ENCODE measurements around the gene RCC1. TPM values are rescaled to one million over a fixed set of nuclear protein-coding genes. Genes with fewer than 3 reads are reported as not detected.

The RCC1 gene, protein sequence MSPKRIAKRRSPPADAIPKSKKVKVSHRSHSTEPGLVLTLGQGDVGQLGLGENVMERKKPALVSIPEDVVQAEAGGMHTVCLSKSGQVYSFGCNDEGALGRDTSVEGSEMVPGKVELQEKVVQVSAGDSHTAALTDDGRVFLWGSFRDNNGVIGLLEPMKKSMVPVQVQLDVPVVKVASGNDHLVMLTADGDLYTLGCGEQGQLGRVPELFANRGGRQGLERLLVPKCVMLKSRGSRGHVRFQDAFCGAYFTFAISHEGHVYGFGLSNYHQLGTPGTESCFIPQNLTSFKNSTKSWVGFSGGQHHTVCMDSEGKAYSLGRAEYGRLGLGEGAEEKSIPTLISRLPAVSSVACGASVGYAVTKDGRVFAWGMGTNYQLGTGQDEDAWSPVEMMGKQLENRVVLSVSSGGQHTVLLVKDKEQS
- 100 to 1,000 TPM in 1 of 2 donors, 10 to 100 TPM in 1; 29.9 to 101 TPM for total RNA-seq

DNA sequence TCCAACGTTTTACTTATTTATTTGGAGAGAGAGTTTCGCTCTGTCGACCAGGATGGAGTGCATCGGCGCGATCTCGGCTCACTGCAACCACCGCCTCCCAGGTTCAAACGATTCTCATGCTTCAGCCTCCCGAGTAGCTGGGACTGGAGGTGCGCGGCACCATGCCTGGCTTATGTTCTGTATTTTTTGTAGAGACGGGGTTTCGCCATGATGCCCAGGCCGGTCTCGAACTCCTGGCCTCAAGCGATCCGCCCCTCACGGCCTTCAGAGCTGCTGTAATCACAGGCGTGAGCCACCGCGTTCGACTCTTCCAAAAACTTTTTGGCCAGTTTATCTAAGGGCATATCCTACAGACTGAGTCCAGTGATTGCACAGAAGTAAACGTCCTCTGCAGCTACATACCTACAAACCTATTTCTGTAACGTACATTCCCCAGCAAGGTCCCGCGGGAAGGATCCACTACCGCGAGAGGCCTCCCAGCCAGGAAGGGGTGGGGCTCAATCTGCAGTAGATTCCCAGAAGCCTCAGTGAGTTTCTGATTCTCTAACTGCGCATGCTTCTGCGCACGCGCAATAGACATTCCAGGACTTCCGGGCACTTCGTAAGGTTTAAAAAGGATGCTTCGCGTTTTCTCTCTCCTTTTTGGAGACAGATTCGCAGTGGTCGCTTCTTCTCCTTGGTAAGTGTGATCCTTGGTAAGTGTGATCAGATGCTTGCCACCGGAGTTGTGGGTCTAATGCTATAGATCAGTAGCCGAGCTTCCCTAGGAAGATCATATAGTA lies at the start of gene RCC1:
Gene RCC1, plus strand, starts transcription at position 638 of the 782 bp plus-strand sequence. CDS start 23,824 bp downstream, outside the sequence.
- DNase-seq = peak; percentile 97
- H3K4me1 ChIP-seq = peaks cover 25% of the 10 kb centered on the region
- H3K9ac ChIP-seq (ENCODE audit: low read depth in 2 of 2, low read length in 2 of 2) = peak within 1 kb of the TSS; percentile 84 to 98
- H3K27ac ChIP-seq = peak within 1 kb of the TSS; percentile 84
- TF ChIP-seq CTCF (IDR thresholded peaks at IDR 0.05) = no peak
- H3K9me3 ChIP-seq = no peaks in the 10 kb centered on the region
- H3K4me3 ChIP-seq = peak within 1 kb of the TSS; percentile 66
- no peaks in the 10 kb centered on the region for H3K36me3 ChIP-seq
- H3K27me3 ChIP-seq = no peaks in the 10 kb centered on the region
- intact Hi-C loops (cut with DNase I) = no loop called here

DNA sequence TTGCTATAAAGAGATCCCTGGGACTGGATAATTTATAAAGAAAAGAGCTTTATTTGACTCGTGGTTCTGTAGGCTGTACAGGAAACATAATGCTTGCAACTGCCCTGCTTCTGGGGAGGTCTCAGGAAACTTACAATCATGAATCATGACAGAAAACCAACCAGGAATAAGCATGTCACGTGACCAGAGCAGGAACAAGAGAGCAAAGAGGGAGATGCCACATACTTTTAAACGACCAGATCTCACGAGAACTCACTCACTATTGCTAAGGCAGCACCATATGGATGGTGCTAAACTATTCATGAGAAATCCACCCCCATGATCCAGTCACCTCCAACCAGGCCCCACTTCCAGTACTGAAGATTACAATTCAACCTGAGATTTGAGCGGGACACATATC lies 49.8 kb upstream of the RCC1 start:
- H3K9ac ChIP-seq (ENCODE audit: low read depth in 2 of 2, low read length in 2 of 2) = no peak overlapping the region
- H3K4me3 ChIP-seq = no peak overlapping the region
- DNase-seq = no peak
- H3K4me1 ChIP-seq = no peaks in the 10 kb centered on the region
- intact Hi-C loops (cut with DNase I) = no loop called here
- no peak overlapping the region for H3K27ac ChIP-seq
- no peaks in the 10 kb centered on the region for H3K9me3 ChIP-seq
- H3K36me3 ChIP-seq = no peaks in the 10 kb centered on the region
- no peak for TF ChIP-seq CTCF (IDR thresholded peaks at IDR 0.05)
- no peaks in the 10 kb centered on the region for H3K27me3 ChIP-seq

GRCh38 chr1:28457678-28458077 lies 48.2 kb upstream of the RCC1 start:
- H3K27ac ChIP-seq = no peak overlapping the region
- no peaks in the 10 kb centered on the region for H3K4me1 ChIP-seq
- no peak overlapping the region for H3K4me3 ChIP-seq
- intact Hi-C loops (cut with DNase I) = no loop called here
- TF ChIP-seq CTCF (IDR thresholded peaks at IDR 0.05) = no peak
- no peak overlapping the region for H3K9ac ChIP-seq (ENCODE audit: low read depth in 2 of 2, low read length in 2 of 2)
- H3K27me3 ChIP-seq = no peaks in the 10 kb centered on the region
- no peak for DNase-seq
- H3K36me3 ChIP-seq = no peaks in the 10 kb centered on the region
- no peaks in the 10 kb centered on the region for H3K9me3 ChIP-seq

DNA sequence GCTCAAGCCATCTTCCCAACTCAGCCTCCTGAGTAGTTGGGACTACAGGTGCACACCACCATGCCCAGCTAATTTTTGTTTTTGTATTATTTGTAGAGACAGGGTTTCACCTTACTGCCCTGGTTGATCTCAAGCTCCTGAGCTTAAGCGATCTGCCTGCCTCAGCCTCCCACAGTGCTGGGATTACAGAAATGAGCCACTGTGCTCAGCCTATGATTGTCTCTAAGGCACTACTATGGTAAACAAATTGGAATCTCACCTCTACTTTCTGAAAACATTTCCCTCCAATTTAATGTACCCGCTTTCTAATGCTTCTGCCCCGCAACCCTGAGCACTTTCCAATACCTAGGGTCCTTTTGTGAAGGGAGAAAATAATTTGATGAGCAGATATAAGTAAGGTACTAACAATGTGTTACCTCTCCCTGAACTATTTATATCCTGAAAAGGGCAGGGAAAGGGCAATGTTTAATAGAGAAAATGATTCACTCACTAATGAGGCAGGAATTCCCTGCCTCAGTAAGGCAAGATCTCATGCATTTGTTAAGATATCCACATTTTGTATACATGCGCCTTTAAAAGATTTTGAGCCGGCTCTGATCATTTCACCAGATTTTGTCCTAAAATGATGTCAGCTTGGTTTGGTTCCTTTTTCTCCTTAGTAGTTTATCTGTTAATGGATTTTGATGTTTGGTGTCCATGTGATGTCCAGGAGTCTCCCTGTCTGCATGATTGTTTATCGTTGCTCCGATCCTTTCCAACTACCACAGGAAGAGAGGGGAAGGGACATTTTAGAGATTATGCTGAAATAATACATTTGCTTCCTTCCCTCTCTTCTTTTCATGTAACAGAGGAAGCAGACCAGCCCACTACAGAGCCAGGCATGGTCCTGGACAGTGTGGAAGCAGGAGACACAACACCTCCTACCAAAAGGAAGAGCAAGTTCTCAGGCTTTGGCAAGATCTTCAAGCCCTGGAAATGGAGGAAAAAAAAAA lies 47.3 kb upstream of the RCC1 start:
- H3K4me3 ChIP-seq = no peak overlapping the region
- H3K9me3 ChIP-seq = no peaks in the 10 kb centered on the region
- intact Hi-C loops (cut with DNase I) = no loop called here
- DNase-seq = no peak
- no peaks in the 10 kb centered on the region for H3K36me3 ChIP-seq
- H3K9ac ChIP-seq (ENCODE audit: low read depth in 2 of 2, low read length in 2 of 2) = no peak overlapping the region
- no peak for TF ChIP-seq CTCF (IDR thresholded peaks at IDR 0.05)
- no peaks in the 10 kb centered on the region for H3K4me1 ChIP-seq
- no peaks in the 10 kb centered on the region for H3K27me3 ChIP-seq
- H3K27ac ChIP-seq = no peak overlapping the region

Data from colonic mucosa (tissue), 4 donors.